Stimulated activated naive CD8-positive, alpha-beta T cell treated with anti-CD3 and anti-CD28 coated beads, Interleukin-15, amount 100 ng/mL, for 72 hours (primary cell): ENCODE data around the gene SUPV3L1.
"Not testable (repeated sequence)": the region's sequence is repeated elsewhere in the genome, so short reads cannot be mapped to it uniquely, and the experiment has no call there.

Experiments used
- ATAC-seq: fragments of 150-1000 bp; cut with Tn5 transposase; 2 replicates; pipeline ENCODE4 v1.10.0; 2021; ENCODE audit warnings: mild to moderate bottlenecking, moderate library complexity
- DNase-seq, 2 donors: peaks; one replicate each; pipeline ENCODE4 v3.0.0; 2021 to 2022
- H3K27ac Mint-ChIP-seq, 2 donors: one replicate each; pipeline ENCODE4 v1.8.0; 2022; ENCODE audit warnings: mild to moderate bottlenecking in 2 of 2, mixed read lengths in 2 of 2, moderate library complexity in 2 of 2
- H3K27me3 Mint-ChIP-seq: one replicate; pipeline ENCODE4 v1.8.0; 2022; ENCODE audit warnings: mixed read lengths
- H3K4me1 Mint-ChIP-seq: one replicate; pipeline ENCODE4 v1.8.0; 2022; ENCODE audit warnings: mild to moderate bottlenecking, mixed read lengths
- H3K4me3 Mint-ChIP-seq, 2 donors: one replicate each; pipeline ENCODE4 v1.8.0; 2022; ENCODE audit warnings: mild to moderate bottlenecking in 2 of 2, mixed read lengths in 2 of 2, moderate library complexity in 1 of 2
- H3K9me3 Mint-ChIP-seq, 2 donors: one replicate each; pipeline ENCODE4 v1.8.0; 2022; ENCODE audit warnings: mixed read lengths in 2 of 2

Gene SUPV3L1

GRCh38 chr10:69179743-69180524 lies at the start of gene SUPV3L1:
TSS of gene SUPV3L1 (plus strand) at chr10:69180234. CDS start at chr10:69180292, 58 bp downstream.
- Mint-ChIP-seq H3K4me3 (peak within 1 kb of the TSS; percentile 89 to 98), H3K27me3 (no peaks in the 10 kb centered on the region), H3K9me3 (no peaks in the 10 kb centered on the region), H3K27ac (peak within 1 kb of the TSS; percentile 100), H3K4me1 (peaks cover 36% of the 10 kb centered on the region)
- ATAC-seq (peak; percentile 94), DNase-seq (peak; percentile 90)

GRCh38 chr10:69130251-69130650 lies 49.8 kb upstream of the SUPV3L1 start:
- Mint-ChIP-seq H3K27ac (no peak overlapping the region), H3K4me3 (no peak overlapping the region), H3K9me3 (no peaks in the 10 kb centered on the region), H3K27me3 (no peaks in the 10 kb centered on the region), H3K4me1 (peaks cover 45% of the 10 kb centered on the region)
- DNase-seq, result no peak
- no peak for ATAC-seq

DNA sequence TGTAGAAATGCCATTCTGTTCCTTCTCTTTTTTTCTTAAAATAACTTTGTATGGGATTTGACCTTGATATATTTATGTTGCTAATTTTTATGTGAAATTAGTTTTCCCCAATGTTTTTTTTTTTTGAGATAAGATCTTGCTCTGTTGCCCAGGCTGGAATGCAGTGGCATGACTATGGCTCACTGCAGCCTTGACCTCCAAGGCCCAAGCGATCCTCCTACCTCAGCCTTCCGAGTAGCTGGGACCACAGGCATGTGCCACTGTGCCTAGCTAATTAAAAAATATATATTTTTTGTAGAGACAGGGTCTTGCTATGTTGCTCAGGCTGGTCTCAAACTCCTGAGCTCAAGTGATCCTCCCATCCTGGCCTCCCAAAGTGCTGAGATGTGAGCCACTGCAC lies 40.1 kb upstream of the SUPV3L1 start:
- ATAC-seq, result no peak
- Mint-ChIP-seq H3K9me3 (no peaks in the 10 kb centered on the region), H3K27me3 (no peaks in the 10 kb centered on the region), H3K4me3 (no peak overlapping the region), H3K27ac (peak overlapping the region in 1 of 2 donors; percentile 59), H3K4me1 (peaks cover 12% of the 10 kb centered on the region)
- no peak for DNase-seq

GRCh38 chr10:69141304-69141703 lies 38.7 kb upstream of the SUPV3L1 start:
- no peak overlapping the region for H3K4me3 Mint-ChIP-seq
- H3K27ac Mint-ChIP-seq, result no peak overlapping the region
- no peak for ATAC-seq
- H3K9me3 Mint-ChIP-seq, result no peaks in the 10 kb centered on the region
- no peak for DNase-seq
- no peaks in the 10 kb centered on the region for H3K27me3 Mint-ChIP-seq
- H3K4me1 Mint-ChIP-seq, result peaks cover 16% of the 10 kb centered on the region

DNA sequence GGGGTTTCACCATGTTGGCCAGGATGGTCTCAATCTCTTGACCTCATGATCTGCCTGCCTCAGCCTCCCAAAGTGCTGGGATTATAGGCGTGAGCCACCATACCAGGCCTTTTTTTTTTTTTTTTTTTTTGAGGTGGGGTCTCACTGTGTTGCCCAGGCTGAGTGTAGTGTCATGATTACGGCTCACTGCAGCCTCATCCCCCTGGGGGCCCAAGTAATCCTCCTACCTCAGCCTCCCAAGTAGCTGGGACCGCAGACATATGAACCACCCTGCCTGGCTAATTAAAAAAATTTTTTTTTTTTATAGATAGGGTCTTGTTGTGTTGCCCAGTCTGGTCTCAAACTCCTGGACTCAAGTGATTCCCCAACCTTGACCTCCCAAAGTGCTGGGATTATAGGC lies 38.0 kb upstream of the SUPV3L1 start:
- peaks cover 24% of the 10 kb centered on the region for H3K4me1 Mint-ChIP-seq
- not testable (repeated sequence) for DNase-seq, H3K27ac Mint-ChIP-seq, H3K9me3 Mint-ChIP-seq, H3K27me3 Mint-ChIP-seq, H3K4me3 Mint-ChIP-seq, ATAC-seq

DNA sequence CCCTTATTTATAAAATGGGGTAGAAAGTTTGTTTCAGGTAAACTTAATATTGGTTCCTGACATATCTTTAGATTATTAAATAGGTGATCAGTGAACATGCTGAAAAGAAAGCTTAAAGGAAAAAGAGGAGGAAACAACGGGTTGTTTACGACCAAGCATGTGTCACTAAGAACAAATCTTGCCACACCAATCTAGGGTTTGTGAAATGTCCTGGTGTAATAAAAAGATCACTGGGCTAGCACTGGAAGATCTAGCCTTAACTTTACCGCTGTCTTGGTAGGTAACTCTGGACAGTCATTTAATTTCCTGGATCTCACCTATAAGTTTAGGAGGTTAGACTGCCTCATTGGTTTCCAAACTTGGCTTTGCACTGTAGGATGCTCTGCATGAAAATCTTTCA lies 37.1 kb upstream of the SUPV3L1 start:
- no peak for ATAC-seq
- Mint-ChIP-seq H3K27ac (no peak overlapping the region), H3K27me3 (no peaks in the 10 kb centered on the region), H3K4me1 (peaks cover 28% of the 10 kb centered on the region), H3K9me3 (no peaks in the 10 kb centered on the region), H3K4me3 (no peak overlapping the region)
- DNase-seq, result no peak

- ATAC-seq (no peak), DNase-seq (no peak)
- H3K27me3 Mint-ChIP-seq, result no peaks in the 10 kb centered on the region
- H3K4me1 Mint-ChIP-seq, result peaks cover 34% of the 10 kb centered on the region
- no peaks in the 10 kb centered on the region for H3K9me3 Mint-ChIP-seq
- H3K4me3 Mint-ChIP-seq, result no peak overlapping the region
- H3K27ac Mint-ChIP-seq, result peak overlapping the region in 1 of 2 donors; percentile 12
These were observed 34.7 kb upstream of the SUPV3L1 start for GRCh38 chr10:69145329-69145728.

DNA sequence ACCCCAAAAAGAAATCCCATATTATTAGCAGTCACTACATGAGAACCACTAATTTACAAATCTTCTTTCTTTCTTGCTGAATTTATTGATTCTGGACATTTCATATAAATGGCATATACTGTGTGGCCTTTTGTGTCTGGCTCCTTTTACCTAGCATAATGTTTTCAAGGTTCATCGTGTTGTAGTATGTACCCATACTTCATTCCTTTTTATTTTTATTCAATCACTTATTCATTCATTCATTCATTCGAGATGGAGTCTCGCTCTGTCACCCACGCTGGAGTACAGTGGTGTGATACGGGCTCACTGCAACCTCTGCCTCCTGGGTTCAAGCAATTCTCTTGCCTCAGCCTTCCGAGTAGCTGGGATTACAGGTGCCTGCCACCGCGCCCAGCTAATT lies 34.2 kb upstream of the SUPV3L1 start:
- Mint-ChIP-seq H3K4me1 (peaks cover 39% of the 10 kb centered on the region), H3K27me3 (no peaks in the 10 kb centered on the region), H3K27ac (peak overlapping the region in 1 of 2 donors; percentile 12), H3K9me3 (no peaks in the 10 kb centered on the region), H3K4me3 (no peak overlapping the region)
- no peak for ATAC-seq
- DNase-seq, result no peak

DNA sequence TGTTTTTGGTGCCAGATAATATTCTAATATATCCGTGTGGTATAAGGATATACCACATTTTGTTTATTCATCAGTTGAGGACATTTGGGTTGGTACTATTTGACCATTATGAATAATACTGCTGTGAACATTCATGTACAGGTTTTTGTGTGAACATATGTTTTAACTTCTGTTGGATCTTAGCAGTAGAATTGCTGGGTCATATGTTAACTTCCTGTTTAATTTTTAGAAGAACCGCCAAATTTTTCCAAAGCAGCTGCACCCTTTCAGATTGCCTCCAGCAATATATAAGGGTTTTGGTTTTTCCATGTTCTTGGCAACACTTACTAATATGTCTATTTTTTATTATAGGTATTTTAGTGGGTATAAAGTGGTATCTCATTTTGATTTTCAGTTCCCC lies 33.3 kb upstream of the SUPV3L1 start:
- Mint-ChIP-seq H3K27ac (no peak overlapping the region), H3K9me3 (no peaks in the 10 kb centered on the region), H3K4me1 (peaks cover 41% of the 10 kb centered on the region), H3K27me3 (no peaks in the 10 kb centered on the region), H3K4me3 (no peak overlapping the region)
- ATAC-seq (no peak), DNase-seq (no peak)

DNA sequence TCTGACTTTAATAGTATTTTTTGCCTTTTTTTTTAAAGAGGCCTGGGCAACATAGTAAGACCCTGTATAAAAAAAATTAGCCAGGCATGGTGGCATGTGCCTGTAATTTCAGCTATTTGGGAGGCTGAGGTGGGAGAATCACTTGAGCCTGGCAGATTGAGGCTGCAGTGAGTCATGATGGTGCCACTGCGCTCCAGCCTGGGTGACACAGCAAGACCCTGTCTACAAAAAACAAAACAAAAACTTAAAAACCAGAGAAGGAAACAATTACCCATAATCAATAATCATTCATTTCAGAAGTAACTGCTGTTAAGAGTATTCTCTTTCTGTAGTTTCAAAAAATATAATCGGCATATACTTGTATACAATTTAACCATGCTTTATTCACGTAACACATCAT lies 28.1 kb upstream of the SUPV3L1 start:
- Mint-ChIP-seq H3K9me3 (no peaks in the 10 kb centered on the region), H3K27me3 (no peaks in the 10 kb centered on the region), H3K4me1 (peaks cover 18% of the 10 kb centered on the region), H3K27ac (no peak overlapping the region), H3K4me3 (no peak overlapping the region)
- DNase-seq, result no peak
- no peak for ATAC-seq

- H3K4me1 Mint-ChIP-seq, result peaks cover 14% of the 10 kb centered on the region
- H3K27me3 Mint-ChIP-seq, result no peaks in the 10 kb centered on the region
- no peaks in the 10 kb centered on the region for H3K9me3 Mint-ChIP-seq
- no peak for ATAC-seq
- DNase-seq, result no peak
- no peak overlapping the region for H3K27ac Mint-ChIP-seq
- no peak overlapping the region for H3K4me3 Mint-ChIP-seq
These were observed 26.8 kb upstream of the SUPV3L1 start for GRCh38 chr10:69153227-69153626.

- Mint-ChIP-seq H3K4me3 (no peak overlapping the region), H3K4me1 (no peaks in the 10 kb centered on the region), H3K27me3 (no peaks in the 10 kb centered on the region), H3K27ac (no peak overlapping the region), H3K9me3 (no peaks in the 10 kb centered on the region)
- DNase-seq (no peak), ATAC-seq (no peak)
These were observed 19.2 kb upstream of the SUPV3L1 start for GRCh38 chr10:69160809-69161241.

- no peaks in the 10 kb centered on the region for H3K9me3 Mint-ChIP-seq
- H3K4me3 Mint-ChIP-seq, result no peak overlapping the region
- H3K27ac Mint-ChIP-seq, result no peak overlapping the region
- ATAC-seq (no peak), DNase-seq (no peak)
- no peaks in the 10 kb centered on the region for H3K4me1 Mint-ChIP-seq
- H3K27me3 Mint-ChIP-seq, result no peaks in the 10 kb centered on the region
These were observed 11.5 kb upstream of the SUPV3L1 start for GRCh38 chr10:69168493-69168892.

- H3K4me1 Mint-ChIP-seq, result no peaks in the 10 kb centered on the region
- no peak overlapping the region for H3K4me3 Mint-ChIP-seq
- no peak overlapping the region for H3K27ac Mint-ChIP-seq
- no peaks in the 10 kb centered on the region for H3K27me3 Mint-ChIP-seq
- H3K9me3 Mint-ChIP-seq, result no peaks in the 10 kb centered on the region
- DNase-seq (no peak), ATAC-seq (no peak)
These were observed 7.6 kb upstream of the SUPV3L1 start for GRCh38 chr10:69172241-69172982.

DNA sequence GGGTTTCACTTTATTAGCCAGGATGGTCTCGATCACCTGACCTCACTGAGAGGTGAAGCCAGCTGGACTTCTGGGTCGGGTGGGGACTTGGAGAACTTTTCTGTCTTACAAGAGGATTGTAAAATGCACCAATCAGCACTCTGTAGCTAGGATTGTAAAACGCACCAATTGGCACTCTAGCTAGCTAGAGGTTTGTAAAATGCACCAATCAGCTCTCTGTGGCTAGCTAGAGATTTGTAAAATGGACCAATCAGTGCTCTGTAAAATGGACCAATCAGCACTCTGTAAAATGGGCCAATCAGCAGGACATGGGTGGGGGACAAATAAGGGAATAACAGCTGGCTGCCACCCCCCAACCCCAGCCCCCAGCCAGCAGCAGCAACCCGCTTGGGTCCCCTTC lies 4.7 kb upstream of the SUPV3L1 start:
- H3K27ac Mint-ChIP-seq, ATAC-seq, H3K4me3 Mint-ChIP-seq: not testable (repeated sequence)

GRCh38 chr10:69176823-69177222 lies 3.2 kb upstream of the SUPV3L1 start:
- no peaks in the 10 kb centered on the region for H3K9me3 Mint-ChIP-seq
- peaks cover 26% of the 10 kb centered on the region for H3K4me1 Mint-ChIP-seq
- DNase-seq (no peak), ATAC-seq (no peak)
- no peaks in the 10 kb centered on the region for H3K27me3 Mint-ChIP-seq
- peak overlapping the region in 1 of 2 donors; percentile 35 for H3K27ac Mint-ChIP-seq
- H3K4me3 Mint-ChIP-seq, result no peak overlapping the region

More for the DNA sequence above, 4.7 kb upstream of the SUPV3L1 start:
- DNase-seq, H3K27me3 Mint-ChIP-seq, H3K9me3 Mint-ChIP-seq: not testable (repeated sequence)
- H3K4me1 Mint-ChIP-seq, result peaks cover 12% of the 10 kb centered on the region
